Measurements from ENCODE around the gene COMMD3.

DNA sequence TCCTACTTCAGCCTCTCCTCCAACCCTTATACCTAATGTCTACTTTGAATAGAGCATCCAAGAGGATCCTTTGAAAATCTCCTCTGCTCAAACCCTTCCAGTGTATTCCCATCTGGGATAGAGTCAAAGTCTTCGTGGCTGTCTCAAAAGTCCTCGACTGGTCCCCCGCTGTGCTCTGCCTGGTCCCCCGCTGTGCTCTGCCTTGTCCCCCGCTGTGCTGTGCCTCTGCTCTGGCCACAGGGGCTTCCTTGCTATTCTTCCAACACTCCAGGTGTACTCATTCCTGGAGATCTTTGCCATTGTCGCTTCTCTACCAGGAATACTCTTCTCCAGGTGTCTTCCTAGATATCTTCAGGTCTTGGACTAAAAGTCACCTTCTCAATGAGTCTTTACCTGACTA is 36.1 kb upstream of the COMMD3 start:
- TF ChIP-seq CTCF (IDR thresholded peaks at IDR 0.05 in 8 of 11, conservative IDR thresholded peaks at IDR 0.05 in 3 of 11), result no peak
- no peak for TF ChIP-seq POLR2AphosphoS5 (IDR thresholded peaks at IDR 0.05)

Measured in spleen (tissue), 7 donors.